ENCODE results near the gene PJA2.

Gene PJA2

GRCh38 chr5:109409844-109410388, at the start of gene PJA2:
PJA2 (minus strand) TSS chr5:109409974; CDS start chr5:109383433, 26,541 bp downstream.
- H3K4me3 ChIP-seq (ENCODE audit: low read depth, low read length), result peak within 1 kb of the TSS; percentile 92
- TF ChIP-seq CTCF (IDR thresholded peaks at IDR 0.05; ENCODE audit: low read depth, low read length), result no peak

GRCh38 chr5:109455598-109456096, 45.9 kb upstream of the PJA2 start:
- no peak overlapping the region; the same call in 1 of the 2 replicates for H3K4me3 ChIP-seq (ENCODE audit: low read depth, low read length)
- no peak for TF ChIP-seq CTCF (IDR thresholded peaks at IDR 0.05; ENCODE audit: low read depth, low read length)

GRCh38 chr5:109454731-109455505, 45.1 kb upstream of the PJA2 start:
- no peak for TF ChIP-seq CTCF (IDR thresholded peaks at IDR 0.05; ENCODE audit: low read depth, low read length)
- H3K4me3 ChIP-seq (ENCODE audit: low read depth, low read length), result no peak overlapping the region

- TF ChIP-seq CTCF (IDR thresholded peaks at IDR 0.05; ENCODE audit: low read depth, low read length), result no peak
- H3K4me3 ChIP-seq (ENCODE audit: low read depth, low read length), result no peak overlapping the region
These were observed 43.5 kb upstream of the PJA2 start for GRCh38 chr5:109453251-109453650.

- no peak for TF ChIP-seq CTCF (IDR thresholded peaks at IDR 0.05; ENCODE audit: low read depth, low read length)
- H3K4me3 ChIP-seq (ENCODE audit: low read depth, low read length), result no peak overlapping the region
These were observed 42.9 kb upstream of the PJA2 start for GRCh38 chr5:109452661-109453060.

- TF ChIP-seq CTCF (IDR thresholded peaks at IDR 0.05; ENCODE audit: low read depth, low read length), result no peak
- H3K4me3 ChIP-seq (ENCODE audit: low read depth, low read length), result no peak overlapping the region
These were observed 41.4 kb upstream of the PJA2 start for GRCh38 chr5:109451146-109451545.

Measured in WI38 (cell line).